Heart left ventricle (tissue), 13 donors: Measurements from ENCODE around the gene SLIT3.

Experiments
- POLR2A ChIP-seq, 2 donors: fragments of 450-650 bp; IDR thresholded peaks; one replicate each; pipeline ENCODE4 v1.6.1; 2017; ENCODE audit warnings: antibody characterized with exemption in 2 of 2, mild to moderate bottlenecking in 2 of 2, moderate library complexity in 2 of 2
- TF ChIP-seq, protein P1 (sequence below), 12 donors: fragments of 200-600 bp; sonication (generic) in 4 of 12; IDR thresholded peaks; one replicate each; pipeline versions ENCODE4 v1.5.0 to v1.8.0; 2018 to 2022; ENCODE audit warnings: antibody characterized with exemption in 12 of 12, mild to moderate bottlenecking in 5 of 12
- donor health status: ischemic (EF 13 %, LVEDD 7.1; RV severe dilation, severe dysfunction).
- donor health status: DM: no; HTN: yes; CAD: no.
- donor health status: DM: no; HTN: no; CAD: no.
- donor health status: ischemic (EF 25% LVEDD 6.9; RV normal size, moderate dysfunction).
- donor health status: ischemic (EF 25% LVEDD 5.7; RV mildly dilated, moderate dysfunction).
- donor health status: ischemic (EF 35%, LVEDD 5.7; RV mildly dilated, moderate dysfunction).
- donor health status: nonischemic (EF 11% LVEDD 7.7; RV severe dilation, severe dysfunction).
- donor health status: DM: yes; HTN: yes; CAD: no.
- donor health status: PGD.
- donor health status: ischemic (EF 29% LVEDD 5.4; RV normal size, mild dysfunction).
- donor health status: nonischemic (EF 23%, LVEDD 6.1; RV moderate dilation, normal function).

DNA sequence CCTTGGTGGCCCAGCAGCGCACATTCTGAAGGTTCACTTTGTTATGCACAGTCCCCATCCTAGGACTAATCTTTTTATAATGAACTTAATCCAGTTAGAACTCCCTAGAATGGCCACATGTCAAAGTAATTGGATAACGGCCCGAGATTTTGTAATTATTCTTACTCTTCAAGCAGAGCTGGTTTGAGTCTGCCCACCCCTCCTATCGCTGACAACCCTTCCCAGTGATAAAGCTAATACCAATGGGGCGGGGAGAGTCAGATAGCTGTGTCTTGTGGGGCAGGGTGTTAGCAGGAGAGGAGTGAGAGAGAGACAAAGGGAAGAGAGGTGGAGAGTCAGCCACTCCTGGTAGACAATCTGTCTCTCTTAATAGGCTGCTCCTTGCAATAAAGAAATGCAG lies 356.9 kb downstream of the SLIT3 start:
- TF ChIP-seq, protein P1, sequence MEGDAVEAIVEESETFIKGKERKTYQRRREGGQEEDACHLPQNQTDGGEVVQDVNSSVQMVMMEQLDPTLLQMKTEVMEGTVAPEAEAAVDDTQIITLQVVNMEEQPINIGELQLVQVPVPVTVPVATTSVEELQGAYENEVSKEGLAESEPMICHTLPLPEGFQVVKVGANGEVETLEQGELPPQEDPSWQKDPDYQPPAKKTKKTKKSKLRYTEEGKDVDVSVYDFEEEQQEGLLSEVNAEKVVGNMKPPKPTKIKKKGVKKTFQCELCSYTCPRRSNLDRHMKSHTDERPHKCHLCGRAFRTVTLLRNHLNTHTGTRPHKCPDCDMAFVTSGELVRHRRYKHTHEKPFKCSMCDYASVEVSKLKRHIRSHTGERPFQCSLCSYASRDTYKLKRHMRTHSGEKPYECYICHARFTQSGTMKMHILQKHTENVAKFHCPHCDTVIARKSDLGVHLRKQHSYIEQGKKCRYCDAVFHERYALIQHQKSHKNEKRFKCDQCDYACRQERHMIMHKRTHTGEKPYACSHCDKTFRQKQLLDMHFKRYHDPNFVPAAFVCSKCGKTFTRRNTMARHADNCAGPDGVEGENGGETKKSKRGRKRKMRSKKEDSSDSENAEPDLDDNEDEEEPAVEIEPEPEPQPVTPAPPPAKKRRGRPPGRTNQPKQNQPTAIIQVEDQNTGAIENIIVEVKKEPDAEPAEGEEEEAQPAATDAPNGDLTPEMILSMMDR (IDR thresholded peaks at IDR 0.05): no peak
- TF ChIP-seq POLR2A (IDR thresholded peaks at IDR 0.05): no peak
